AG10803 (cell line): ENCODE data around the gene KDM3A.

Experiments used
- DNase-seq: peaks from one replicate; pipeline ENCODE4 v3.0.0; 2010; ENCODE audit warnings: low read depth
- H3K4me3 ChIP-seq: 2 replicates; pipeline ENCODE4 v1.5.1; 2011; ENCODE audit warnings: mild to moderate bottlenecking, low read length, control low read depth
- CTCF ChIP-seq: conservative IDR thresholded peaks from 2 replicates; pipeline ENCODE4 v1.5.1; 2011; ENCODE audit warnings: mild to moderate bottlenecking, low read length, control low read depth, inconsistent platforms

The KDM3A gene

GRCh38 chr2:86443631-86444350, 2.6 kb downstream of the KDM3A start:
- no peak for TF ChIP-seq CTCF
- peak overlapping the region; percentile 87; the same call in 1 of the 2 replicates for H3K4me3 ChIP-seq
- no peak for DNase-seq

- TF ChIP-seq CTCF = no peak
- no peak overlapping the region for H3K4me3 ChIP-seq
- no peak for DNase-seq
Measured at GRCh38 chr2:86445436-86445835, 4.3 kb downstream of the KDM3A start.

- no peak overlapping the region for H3K4me3 ChIP-seq
- no peak for TF ChIP-seq CTCF
- DNase-seq = no peak
Measured at GRCh38 chr2:86446060-86446459, 4.9 kb downstream of the KDM3A start.

- H3K4me3 ChIP-seq = no peak overlapping the region
- TF ChIP-seq CTCF = no peak
- DNase-seq = peak; percentile 72
Measured at GRCh38 chr2:86453836-86454235, 12.7 kb downstream of the KDM3A start.

- H3K4me3 ChIP-seq = no peak overlapping the region
- DNase-seq = no peak
- no peak for TF ChIP-seq CTCF
Measured at GRCh38 chr2:86454238-86454637, 13.1 kb downstream of the KDM3A start.

- DNase-seq = no peak
- H3K4me3 ChIP-seq = no peak overlapping the region
- TF ChIP-seq CTCF = no peak
Measured at GRCh38 chr2:86455181-86455580, 14.0 kb downstream of the KDM3A start.

- no peak for TF ChIP-seq CTCF
- no peak for DNase-seq
- H3K4me3 ChIP-seq = no peak overlapping the region
Measured at GRCh38 chr2:86461042-86461743, 20.0 kb downstream of the KDM3A start.
